ENCODE results near the gene SYT9. TPM values are rescaled to one million over a fixed set of nuclear protein-coding genes. Genes with fewer than 3 reads are reported as not detected.

The SYT9 gene
- polyA plus RNA-seq, 2 of the 4 experiments (the other 2 are of a cell fraction): 0.10 TPM; not detected in 1

DNA sequence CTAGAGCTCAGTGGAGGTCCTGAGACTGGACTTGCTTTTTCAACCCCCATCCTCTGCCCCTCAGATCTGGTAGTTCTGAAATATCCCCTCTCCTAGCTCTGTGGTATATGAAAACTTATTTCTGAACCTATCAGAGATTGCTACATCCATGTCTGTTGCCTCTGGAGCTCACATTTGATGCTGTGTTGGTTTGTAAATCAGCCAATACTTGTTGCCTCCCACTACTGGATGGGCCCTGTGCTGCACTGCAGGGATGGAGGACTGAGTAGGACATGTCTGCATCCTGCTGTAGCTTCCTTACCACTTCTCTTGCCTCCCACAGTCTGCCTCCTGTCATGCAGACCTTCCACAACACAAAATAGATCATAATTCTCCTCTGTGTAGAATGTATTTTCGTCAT lies 238.8 kb downstream of the SYT9 start:
- H3K4me2 ChIP-seq: no peak overlapping the region
- 11% methylated on average over 1 of the region's 1 CpG for WGBS (ENCODE audit: missing lambda C conversion rate)
- H3K4me1 ChIP-seq: peaks cover 6% of the 10 kb centered on the region; the same call in 1 of the 3 replicates
- ChIA-PET CTCF (interaction anchor here (1.5 to 1.7 kb wide), 2 partner anchors 22 to 138 kb away, joined by 3 to 6 read pairs; partner anchors contain the start of gene PPFIBP2), POLR2A (no interaction called here)
- no peaks in the 10 kb centered on the region for H3K9me3 ChIP-seq
- no peak overlapping the region for H3K4me3 ChIP-seq
- no peak overlapping the region for H3K27ac ChIP-seq
- DNase-seq (ENCODE audit: low read depth in 1 of 2, low spot score in 1 of 2) (no peak), FAIRE-seq (no peak), ATAC-seq (peak in 1 of 2 experiments; percentile 20; a peak in 1 of 6 replicates)
- TF ChIP-seq E2F6 (IDR thresholded peaks at IDR 0.05; ENCODE audit: borderline replicate concordance, low read depth) (no peak), ZC3H11A (IDR thresholded peaks at IDR 0.05) (no peak), CHD4 (IDR thresholded peaks at IDR 0.05; ENCODE audit: borderline replicate concordance) (no peak), MAFK (IDR thresholded peaks at IDR 0.05; ENCODE audit: partially characterized antibody) (no peak), RNF2 (IDR thresholded peaks at IDR 0.05; ENCODE audit: borderline replicate concordance, low read depth) (no peak), MAX (IDR thresholded peaks at IDR 0.05) (no peak), CHD2 (IDR thresholded peaks at IDR 0.05; ENCODE audit: low read length, partially characterized antibody) (no peak), ZNF302 (CRISPR knock-in tag; IDR thresholded peaks at IDR 0.05) (no peak), EHF (CRISPR knock-in tag; IDR thresholded peaks at IDR 0.05) (no peak), ZSCAN20 (CRISPR knock-in tag; IDR thresholded peaks at IDR 0.05) (no peak), FOSL2 (IDR thresholded peaks at IDR 0.05) (no peak), FOSL2 (CRISPR knock-in tag; IDR thresholded peaks at IDR 0.05) (no peak), RARB (CRISPR knock-in tag; IDR thresholded peaks at IDR 0.05) (no peak), PHF8 (IDR thresholded peaks at IDR 0.05; ENCODE audit: borderline replicate concordance, low read depth) (no peak), ESRRA (IDR thresholded peaks at IDR 0.05; ENCODE audit: borderline replicate concordance, low read length) (no peak), GATA3 (IDR thresholded peaks at IDR 0.05; ENCODE audit: borderline replicate concordance) (no peak), BHLHE40 (IDR thresholded peaks at IDR 0.05; ENCODE audit: low read depth, low read length) (no peak)
- TF ChIP-seq, protein P1, sequence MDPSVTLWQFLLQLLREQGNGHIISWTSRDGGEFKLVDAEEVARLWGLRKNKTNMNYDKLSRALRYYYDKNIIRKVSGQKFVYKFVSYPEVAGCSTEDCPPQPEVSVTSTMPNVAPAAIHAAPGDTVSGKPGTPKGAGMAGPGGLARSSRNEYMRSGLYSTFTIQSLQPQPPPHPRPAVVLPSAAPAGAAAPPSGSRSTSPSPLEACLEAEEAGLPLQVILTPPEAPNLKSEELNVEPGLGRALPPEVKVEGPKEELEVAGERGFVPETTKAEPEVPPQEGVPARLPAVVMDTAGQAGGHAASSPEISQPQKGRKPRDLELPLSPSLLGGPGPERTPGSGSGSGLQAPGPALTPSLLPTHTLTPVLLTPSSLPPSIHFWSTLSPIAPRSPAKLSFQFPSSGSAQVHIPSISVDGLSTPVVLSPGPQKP (IDR thresholded peaks at IDR 0.05; ENCODE audit: low read depth, low read length): no peak

DNA sequence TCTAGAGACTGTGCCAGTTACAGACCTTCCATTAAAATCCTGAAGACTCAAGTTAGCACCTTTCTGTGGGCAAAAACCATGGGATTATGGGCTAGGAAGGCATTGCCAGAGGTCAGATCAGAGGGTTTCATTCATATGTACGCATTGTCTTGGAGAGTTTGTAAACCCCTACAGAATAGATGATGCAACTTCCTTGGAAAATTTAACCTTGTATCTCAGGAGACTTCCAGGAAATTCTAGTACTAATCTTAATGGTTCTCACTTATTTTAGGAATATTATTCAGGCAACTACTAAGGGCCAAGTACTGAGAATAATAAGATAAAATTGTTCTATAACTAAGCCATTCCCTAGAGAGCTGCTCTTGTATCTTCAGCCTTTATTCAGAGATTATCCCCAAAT lies 240.5 kb downstream of the SYT9 start:
- TF ChIP-seq SMC3 (IDR thresholded peaks at IDR 0.05) (no peak), EP300 (IDR thresholded peaks at IDR 0.05) (no peak), CBX8 (IDR thresholded peaks at IDR 0.05) (no peak), EHMT2 (IDR thresholded peaks at IDR 0.05; ENCODE audit: low read depth) (no peak), ZNF302 (CRISPR knock-in tag; IDR thresholded peaks at IDR 0.05) (no peak), ZC3H11A (IDR thresholded peaks at IDR 0.05) (no peak), RARB (CRISPR knock-in tag; IDR thresholded peaks at IDR 0.05) (no peak), HES2 (IDR thresholded peaks at IDR 0.05) (no peak), MYC (IDR thresholded peaks at IDR 0.05; ENCODE audit: borderline replicate concordance, low read length) (no peak), TP53 (CRISPR knock-in tag; IDR thresholded peaks at IDR 0.05) (no peak)
- TF ChIP-seq, protein P1 (IDR thresholded peaks at IDR 0.05; ENCODE audit: low read depth, low read length): no peak
- Histone ChIP-seq H3K4me2 (no peak overlapping the region), H3K9me3 (no peaks in the 10 kb centered on the region), H3K4me1 (peaks cover 6% of the 10 kb centered on the region; the same call in 1 of the 3 replicates), H3K27ac (no peak overlapping the region), H3K4me3 (no peak overlapping the region)
- CTCF ChIA-PET: no interaction called here
- ATAC-seq (no peak), FAIRE-seq (no peak), DNase-seq (ENCODE audit: low read depth in 1 of 2, low spot score in 1 of 2) (no peak)
- WGBS (ENCODE audit: missing lambda C conversion rate): 74% methylated on average over 1 of the region's 1 CpG
- POLR2A ChIA-PET: no interaction called here

Measured in A549 (cell line).